DMS 273 (cell line): ENCODE results near the gene SETSIP.
"Not testable (repeated sequence)": the region's sequence is repeated elsewhere in the genome, so short reads cannot be mapped to it uniquely, and the experiment has no call there.

ENCODE experiments used
- DNase-seq: peaks from one replicate; lab custom pipeline; 2025; ENCODE audit not compliant: unreplicated experiment; lab: John Stamatoyannopoulos, UW

SETSIP gene

GRCh38 chr1:92075311-92075710 is at the start of gene SETSIP:
TSS of gene SETSIP (minus strand) at chr1:92075411. CDS start at chr1:92075411, 0 bp downstream.
- DNase-seq, result no peak

- no peak for DNase-seq
These were observed 48.7 kb upstream of the SETSIP start for GRCh38 chr1:92123868-92124267.

GRCh38 chr1:92118826-92119225 is 43.6 kb upstream of the SETSIP start:
- DNase-seq, result no peak

- DNase-seq, result no peak
These were observed 42.3 kb upstream of the SETSIP start for GRCh38 chr1:92117526-92117925.

GRCh38 chr1:92108631-92109030 is 33.4 kb upstream of the SETSIP start:
- no peak for DNase-seq

- no peak for DNase-seq
These were observed 30.4 kb upstream of the SETSIP start for GRCh38 chr1:92105546-92106081.

GRCh38 chr1:92096317-92096716 is 21.1 kb upstream of the SETSIP start:
- no peak for DNase-seq

GRCh38 chr1:92095874-92096273 is 20.7 kb upstream of the SETSIP start:
- no peak for DNase-seq

- no peak for DNase-seq
These were observed 19.4 kb upstream of the SETSIP start for GRCh38 chr1:92094595-92094994.

GRCh38 chr1:92094090-92094489 is 18.9 kb upstream of the SETSIP start:
- no peak for DNase-seq

- DNase-seq, result no peak
These were observed 16.4 kb upstream of the SETSIP start for GRCh38 chr1:92091625-92092024.

- DNase-seq, result peak; percentile 29
These were observed 12.3 kb upstream of the SETSIP start for GRCh38 chr1:92087542-92087941.

- peak; percentile 27 for DNase-seq
These were observed 10.5 kb upstream of the SETSIP start for GRCh38 chr1:92085727-92086126.

- no peak for DNase-seq
These were observed 9.4 kb upstream of the SETSIP start for GRCh38 chr1:92084651-92085050.

GRCh38 chr1:92081031-92081430 is 5.8 kb upstream of the SETSIP start:
- no peak for DNase-seq

GRCh38 chr1:92080128-92080985 is 5.1 kb upstream of the SETSIP start, which contains the start of gene BTBD8:
TSS of gene BTBD8 (plus strand) at chr1:92080345. CDS start at chr1:92080572, 227 bp downstream.
- peak; percentile 89 for DNase-seq

GRCh38 chr1:92079441-92079840 is 4.2 kb upstream of the SETSIP start:
- no peak for DNase-seq

GRCh38 chr1:92078077-92078476 is 2.9 kb upstream of the SETSIP start:
- not testable (repeated sequence) for DNase-seq

- no peak for DNase-seq
These were observed 1.2 kb upstream of the SETSIP start for GRCh38 chr1:92076363-92076762.

GRCh38 chr1:92074446-92074845 is 765 bp downstream of the SETSIP start:
- DNase-seq, result not testable (repeated sequence)

- no peak for DNase-seq
These were observed 4.3 kb downstream of the SETSIP start for GRCh38 chr1:92070892-92071291.

GRCh38 chr1:92066321-92066720 is 8.9 kb downstream of the SETSIP start:
- no peak for DNase-seq
